SU-DHL-6 (cell line): Measurements from ENCODE around the gene USP13.

Experiments used
- EZH2phosphoT487 ChIP-seq: fragments of 200-600 bp; sonication (generic), shearing (Covaris generic); conservative IDR thresholded peaks from 2 replicates; pipeline ENCODE4 v1.6.1; 2018; ENCODE audit warnings: mild to moderate bottlenecking, antibody characterized with exemption, low read length, moderate library complexity, mixed read lengths
- TF ChIP-seq, protein P1 (sequence below): fragments of 200-600 bp; sonication (generic); IDR thresholded peaks from one replicate; pipeline ENCODE4 v1.5.1; 2017; ENCODE audit warnings: antibody characterized with exemption, mild to moderate bottlenecking, low read length, moderate library complexity; ENCODE audit not compliant: insufficient read depth, poor library complexity, severe bottlenecking

DNA sequence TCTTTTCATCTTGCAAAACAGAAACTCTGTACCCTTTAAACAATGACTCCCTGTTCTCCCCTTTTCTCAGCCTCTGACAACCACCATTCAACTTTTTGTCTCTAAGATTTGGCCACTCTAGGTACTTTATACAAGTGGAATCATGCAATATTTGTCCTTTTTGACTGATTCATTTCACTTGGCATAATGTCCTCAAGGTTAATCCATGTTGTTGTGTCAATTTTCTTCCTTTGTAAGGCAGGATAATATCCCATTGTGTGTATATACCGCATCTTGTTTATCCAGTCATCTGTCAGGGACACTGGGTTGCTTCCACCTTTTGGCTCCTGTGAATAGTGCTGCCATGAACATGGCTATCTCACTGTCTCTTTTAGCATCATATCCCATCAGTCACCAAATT is 10.3 kb downstream of the USP13 start:
- TF ChIP-seq, protein P1, sequence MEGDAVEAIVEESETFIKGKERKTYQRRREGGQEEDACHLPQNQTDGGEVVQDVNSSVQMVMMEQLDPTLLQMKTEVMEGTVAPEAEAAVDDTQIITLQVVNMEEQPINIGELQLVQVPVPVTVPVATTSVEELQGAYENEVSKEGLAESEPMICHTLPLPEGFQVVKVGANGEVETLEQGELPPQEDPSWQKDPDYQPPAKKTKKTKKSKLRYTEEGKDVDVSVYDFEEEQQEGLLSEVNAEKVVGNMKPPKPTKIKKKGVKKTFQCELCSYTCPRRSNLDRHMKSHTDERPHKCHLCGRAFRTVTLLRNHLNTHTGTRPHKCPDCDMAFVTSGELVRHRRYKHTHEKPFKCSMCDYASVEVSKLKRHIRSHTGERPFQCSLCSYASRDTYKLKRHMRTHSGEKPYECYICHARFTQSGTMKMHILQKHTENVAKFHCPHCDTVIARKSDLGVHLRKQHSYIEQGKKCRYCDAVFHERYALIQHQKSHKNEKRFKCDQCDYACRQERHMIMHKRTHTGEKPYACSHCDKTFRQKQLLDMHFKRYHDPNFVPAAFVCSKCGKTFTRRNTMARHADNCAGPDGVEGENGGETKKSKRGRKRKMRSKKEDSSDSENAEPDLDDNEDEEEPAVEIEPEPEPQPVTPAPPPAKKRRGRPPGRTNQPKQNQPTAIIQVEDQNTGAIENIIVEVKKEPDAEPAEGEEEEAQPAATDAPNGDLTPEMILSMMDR, result no peak
- TF ChIP-seq EZH2phosphoT487, result no peak
